PFSK-1 (cell line): ENCODE measurements around the gene AFDN.

Experiments used
- FOXP2 ChIP-seq: optimal IDR thresholded peaks from 2 replicates; pipeline ENCODE3; 2011; ENCODE audit warnings: borderline replicate concordance, control low read depth, inconsistent platforms; ENCODE audit not compliant: insufficient read depth; ENCODE audit errors: extremely low read length, extremely low read depth
- POLR2AphosphoS5 ChIP-seq: IDR thresholded peaks from 2 replicates; pipeline ENCODE4 v1.6.1; 2012; ENCODE audit warnings: low read depth, mild to moderate bottlenecking, control low read depth, low read length, moderate library complexity
- SIN3A ChIP-seq: IDR thresholded peaks from 2 replicates; pipeline ENCODE4 v1.6.1; 2012; ENCODE audit warnings: mild to moderate bottlenecking, low read length, moderate library complexity, borderline replicate concordance; ENCODE audit not compliant: insufficient read depth
- TAF1 ChIP-seq: IDR thresholded peaks from 2 replicates; pipeline ENCODE4 v1.6.1; 2012; ENCODE audit warnings: low read length, control low read depth, borderline replicate concordance; ENCODE audit not compliant: insufficient read depth
- TF ChIP-seq, protein P1 (sequence below), 2 experiments: IDR thresholded peaks; 2 replicates each; pipeline versions ENCODE4 v1.6.1 to v1.8.0; 2011 to 2012; ENCODE audit warnings: low read depth in 2 of 2, low read length in 2 of 2, control low read depth in 1 of 2, inconsistent platforms in 1 of 2, mild to moderate bottlenecking in 1 of 2, moderate library complexity in 1 of 2; ENCODE audit not compliant: insufficient read depth in 1 of 2

DNA sequence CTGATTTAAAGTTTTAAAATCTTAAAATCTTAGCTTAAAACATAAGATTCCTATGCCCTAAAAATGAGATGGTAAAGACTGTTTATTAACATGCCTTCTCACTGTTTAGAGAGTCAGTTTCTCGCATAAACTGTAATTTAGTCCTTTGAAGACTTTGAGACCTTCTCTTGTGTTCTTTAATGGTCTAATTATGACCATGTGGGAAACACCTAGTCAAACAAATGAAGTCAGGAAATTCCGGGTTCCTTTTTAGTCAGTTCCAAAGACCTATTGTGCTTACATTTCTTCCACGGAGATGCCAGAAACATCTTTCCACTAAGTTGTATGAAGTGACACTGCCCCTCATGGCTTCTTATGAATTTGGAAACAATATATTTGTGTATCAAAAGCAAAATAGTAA lies 106.6 kb downstream of the AFDN start:
- no peak for TF ChIP-seq TAF1
- no peak for TF ChIP-seq SIN3A
- TF ChIP-seq POLR2AphosphoS5 = no peak
- TF ChIP-seq, protein P1, sequence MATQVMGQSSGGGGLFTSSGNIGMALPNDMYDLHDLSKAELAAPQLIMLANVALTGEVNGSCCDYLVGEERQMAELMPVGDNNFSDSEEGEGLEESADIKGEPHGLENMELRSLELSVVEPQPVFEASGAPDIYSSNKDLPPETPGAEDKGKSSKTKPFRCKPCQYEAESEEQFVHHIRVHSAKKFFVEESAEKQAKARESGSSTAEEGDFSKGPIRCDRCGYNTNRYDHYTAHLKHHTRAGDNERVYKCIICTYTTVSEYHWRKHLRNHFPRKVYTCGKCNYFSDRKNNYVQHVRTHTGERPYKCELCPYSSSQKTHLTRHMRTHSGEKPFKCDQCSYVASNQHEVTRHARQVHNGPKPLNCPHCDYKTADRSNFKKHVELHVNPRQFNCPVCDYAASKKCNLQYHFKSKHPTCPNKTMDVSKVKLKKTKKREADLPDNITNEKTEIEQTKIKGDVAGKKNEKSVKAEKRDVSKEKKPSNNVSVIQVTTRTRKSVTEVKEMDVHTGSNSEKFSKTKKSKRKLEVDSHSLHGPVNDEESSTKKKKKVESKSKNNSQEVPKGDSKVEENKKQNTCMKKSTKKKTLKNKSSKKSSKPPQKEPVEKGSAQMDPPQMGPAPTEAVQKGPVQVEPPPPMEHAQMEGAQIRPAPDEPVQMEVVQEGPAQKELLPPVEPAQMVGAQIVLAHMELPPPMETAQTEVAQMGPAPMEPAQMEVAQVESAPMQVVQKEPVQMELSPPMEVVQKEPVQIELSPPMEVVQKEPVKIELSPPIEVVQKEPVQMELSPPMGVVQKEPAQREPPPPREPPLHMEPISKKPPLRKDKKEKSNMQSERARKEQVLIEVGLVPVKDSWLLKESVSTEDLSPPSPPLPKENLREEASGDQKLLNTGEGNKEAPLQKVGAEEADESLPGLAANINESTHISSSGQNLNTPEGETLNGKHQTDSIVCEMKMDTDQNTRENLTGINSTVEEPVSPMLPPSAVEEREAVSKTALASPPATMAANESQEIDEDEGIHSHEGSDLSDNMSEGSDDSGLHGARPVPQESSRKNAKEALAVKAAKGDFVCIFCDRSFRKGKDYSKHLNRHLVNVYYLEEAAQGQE (IDR thresholded peaks at IDR 0.05; ENCODE audit: insufficient read depth in 1 of 2, low read depth in 2 of 2, low read length in 2 of 2) = no peak
- no peak for TF ChIP-seq FOXP2
